Neural cell (in vitro differentiated cells): ENCODE results near the gene PRIM1. TPM values are rescaled to one million over a fixed set of nuclear protein-coding genes. Genes with fewer than 3 reads are reported as not detected.

Source experiments
- H2AFZ ChIP-seq: fragments of 200-600, 300-800 bp; sonication (generic), shearing (Covaris generic); 2 replicates; pipeline ENCODE4 v1.6.0; 2014; ENCODE audit warnings: low read depth, mild to moderate bottlenecking, antibody characterized with exemption, low read length, moderate library complexity
- H3F3A ChIP-seq: fragments of 200-600 bp; shearing (Covaris generic); 2 replicates; pipeline ENCODE4 v1.6.1; 2016; ENCODE audit warnings: mild to moderate bottlenecking, moderate library complexity, mixed read lengths, antibody characterized with exemption, low read length; ENCODE audit not compliant: insufficient read depth, poor library complexity, severe bottlenecking
- H3K27ac ChIP-seq: fragments of 200-600, 300-800 bp; sonication (generic), shearing (Covaris generic); 2 replicates; pipeline ENCODE4 v1.5.1; 2014; ENCODE audit warnings: mild to moderate bottlenecking, low read length, moderate library complexity
- H3K27me3 ChIP-seq: fragments of 300-800, 200-600 bp; sonication (generic), shearing (Covaris generic); 2 replicates; pipeline ENCODE4 v1.6.0; 2014; ENCODE audit warnings: mild to moderate bottlenecking, low read depth, low read length, moderate library complexity; ENCODE audit not compliant: insufficient read depth
- H3K36me3 ChIP-seq: fragments of 300-800, 200-600 bp; sonication (generic), shearing (Covaris generic); 2 replicates; pipeline ENCODE4 v1.5.1; 2014; ENCODE audit warnings: mild to moderate bottlenecking, antibody characterized with exemption, low read length, moderate library complexity; ENCODE audit not compliant: insufficient read depth
- H3K4me2 ChIP-seq: fragments of 300-800, 200-600 bp; sonication (generic), shearing (Covaris generic); 2 replicates; pipeline ENCODE4 v1.6.0; 2014; ENCODE audit warnings: mild to moderate bottlenecking, low read length
- H3K4me3 ChIP-seq: fragments of 300-800, 200-600 bp; sonication (generic), shearing (Covaris generic); 2 replicates; pipeline ENCODE4 v1.5.1; 2014; ENCODE audit warnings: mild to moderate bottlenecking, low read length, moderate library complexity
- H3K79me2 ChIP-seq: fragments of 200-600 bp; shearing (Covaris generic); replicated peaks from 2 replicates; pipeline ENCODE4 v1.6.0; 2014; ENCODE audit warnings: mild to moderate bottlenecking, low read length, moderate library complexity; ENCODE audit not compliant: insufficient read depth
- H3K9ac ChIP-seq: fragments of 300-800, 200-600 bp; sonication (generic), shearing (Covaris generic); 2 replicates; pipeline ENCODE4 v1.6.1; 2016; ENCODE audit warnings: mild to moderate bottlenecking, low read length, mixed read lengths
- H3K9me2 ChIP-seq: fragments of 200-600 bp; shearing (Covaris generic); 2 replicates; pipeline ENCODE4 v1.6.1; 2016; ENCODE audit warnings: mild to moderate bottlenecking, low read length, mixed read lengths; ENCODE audit not compliant: insufficient read depth
- H3K9me3 ChIP-seq: fragments of 200-600, 300-800 bp; sonication (generic), shearing (Covaris generic); 2 replicates; pipeline ENCODE4 v1.6.1; 2016; ENCODE audit warnings: mild to moderate bottlenecking, mixed run types, low read length, moderate library complexity, mixed read lengths
- H4K20me1 ChIP-seq: fragments of 200-600 bp; shearing (Covaris generic); 2 replicates; pipeline ENCODE4 v1.6.1; 2016; ENCODE audit warnings: mild to moderate bottlenecking, mixed run types; ENCODE audit not compliant: insufficient read depth
- EP300 ChIP-seq: fragments of 450-650 bp; conservative IDR thresholded peaks from 2 replicates; pipeline ENCODE4 v1.6.1; 2014; ENCODE audit warnings: antibody characterized with exemption, mild to moderate bottlenecking, moderate library complexity; ENCODE audit not compliant: poor library complexity, severe bottlenecking
- EZH2 ChIP-seq: fragments of 200-600, 300-800 bp; shearing (Covaris generic), sonication (generic); IDR thresholded peaks from 2 replicates; pipeline ENCODE4 v1.6.1; 2014; ENCODE audit warnings: antibody characterized with exemption, low read length, borderline replicate concordance, mild to moderate bottlenecking; ENCODE audit not compliant: insufficient read depth, poor library complexity, severe bottlenecking
- MXI1 ChIP-seq: fragments of 450-650 bp; conservative IDR thresholded peaks from 2 replicates; pipeline ENCODE4 v1.6.1; 2014; ENCODE audit warnings: antibody characterized with exemption, mild to moderate bottlenecking; ENCODE audit not compliant: poor library complexity, severe bottlenecking
- POLR2AphosphoS5 ChIP-seq: IDR thresholded peaks from 2 replicates; pipeline ENCODE4 v1.6.1; 2012
- RAD21 ChIP-seq: fragments of 450-650 bp; conservative IDR thresholded peaks from 2 replicates; pipeline ENCODE4 v1.6.1; 2014; ENCODE audit warnings: antibody characterized with exemption, mild to moderate bottlenecking, moderate library complexity
- SMC3 ChIP-seq: fragments of 450-650 bp; conservative IDR thresholded peaks from 2 replicates; pipeline ENCODE4 v1.6.1; 2014; ENCODE audit warnings: antibody characterized with exemption, mild to moderate bottlenecking, moderate library complexity; ENCODE audit not compliant: poor library complexity
- TAF1 ChIP-seq: IDR thresholded peaks from 2 replicates; pipeline ENCODE4 v1.6.1; 2012; ENCODE audit warnings: low read depth
- polyA plus RNA-seq: library from polyadenylated mRNA; depleted of rRNA; stranded (reverse); fragments of >200 nt; gene quantifications from 2 replicates; pipeline ENCODE4 v1.2.3, GENCODE V29; 2014
- TF ChIP-seq, protein P1 (sequence below): fragments of 450-650 bp; IDR thresholded peaks from 2 replicates; pipeline ENCODE4 v1.5.1; 2014; ENCODE audit warnings: antibody characterized with exemption, mild to moderate bottlenecking, moderate library complexity; ENCODE audit not compliant: poor library complexity, severe bottlenecking
- TF ChIP-seq, protein P2 (sequence below): IDR thresholded peaks from 2 replicates; pipeline ENCODE4 v1.6.1; 2012; ENCODE audit warnings: borderline replicate concordance

Gene PRIM1
- polyA plus RNA-seq, 1 donor from 2014 or later = 36.1 TPM

DNA sequence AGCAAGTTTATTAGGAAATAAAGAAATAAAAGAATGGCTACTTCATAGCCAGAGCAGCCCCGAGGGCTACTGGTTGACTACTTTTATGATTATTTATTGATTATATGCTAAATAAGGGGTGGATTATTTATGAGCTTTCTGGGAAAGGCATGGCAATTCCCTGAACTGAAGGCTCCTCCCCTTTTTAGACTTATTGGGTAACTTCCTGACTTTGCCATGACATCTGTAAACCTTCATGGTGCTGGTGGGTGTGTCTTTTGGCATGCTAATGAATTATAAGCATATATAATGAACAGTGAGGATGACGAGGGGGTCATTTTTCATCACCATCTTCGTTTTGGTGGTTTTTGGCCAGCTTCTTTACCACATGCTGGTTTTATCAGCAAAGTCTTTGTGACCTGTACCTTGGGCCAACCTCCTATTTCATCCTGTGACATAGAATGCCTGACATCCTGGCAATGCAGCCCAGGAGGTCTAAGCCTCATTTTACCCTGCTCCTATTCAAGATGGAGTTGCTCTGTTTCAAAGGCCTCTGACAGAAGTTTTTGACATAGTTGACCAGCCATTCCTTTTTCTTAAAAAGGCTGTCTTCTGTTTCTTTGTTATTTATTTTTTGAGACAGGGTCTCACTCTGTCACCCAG, 53.0 kb downstream of the PRIM1 start:
- Histone ChIP-seq H3K9ac (no peak overlapping the region), H3K9me2 (no peaks in the 10 kb centered on the region), H3K36me3 (no peaks in the 10 kb centered on the region), H4K20me1 (no peaks in the 10 kb centered on the region), H3K27ac (no peak overlapping the region), H3K27me3 (no peaks in the 10 kb centered on the region), H2AFZ (no peak overlapping the region), H3K79me2 (no peaks in the 10 kb centered on the region), H3F3A (no peaks in the 10 kb centered on the region), H3K4me3 (no peak overlapping the region), H3K9me3 (no peaks in the 10 kb centered on the region), H3K4me2 (no peak overlapping the region)
- TF ChIP-seq, protein P1, sequence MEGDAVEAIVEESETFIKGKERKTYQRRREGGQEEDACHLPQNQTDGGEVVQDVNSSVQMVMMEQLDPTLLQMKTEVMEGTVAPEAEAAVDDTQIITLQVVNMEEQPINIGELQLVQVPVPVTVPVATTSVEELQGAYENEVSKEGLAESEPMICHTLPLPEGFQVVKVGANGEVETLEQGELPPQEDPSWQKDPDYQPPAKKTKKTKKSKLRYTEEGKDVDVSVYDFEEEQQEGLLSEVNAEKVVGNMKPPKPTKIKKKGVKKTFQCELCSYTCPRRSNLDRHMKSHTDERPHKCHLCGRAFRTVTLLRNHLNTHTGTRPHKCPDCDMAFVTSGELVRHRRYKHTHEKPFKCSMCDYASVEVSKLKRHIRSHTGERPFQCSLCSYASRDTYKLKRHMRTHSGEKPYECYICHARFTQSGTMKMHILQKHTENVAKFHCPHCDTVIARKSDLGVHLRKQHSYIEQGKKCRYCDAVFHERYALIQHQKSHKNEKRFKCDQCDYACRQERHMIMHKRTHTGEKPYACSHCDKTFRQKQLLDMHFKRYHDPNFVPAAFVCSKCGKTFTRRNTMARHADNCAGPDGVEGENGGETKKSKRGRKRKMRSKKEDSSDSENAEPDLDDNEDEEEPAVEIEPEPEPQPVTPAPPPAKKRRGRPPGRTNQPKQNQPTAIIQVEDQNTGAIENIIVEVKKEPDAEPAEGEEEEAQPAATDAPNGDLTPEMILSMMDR = no peak
- TF ChIP-seq POLR2AphosphoS5 = no peak
- TF ChIP-seq EZH2 = no peak
- no peak for TF ChIP-seq SMC3
- TF ChIP-seq, protein P2, sequence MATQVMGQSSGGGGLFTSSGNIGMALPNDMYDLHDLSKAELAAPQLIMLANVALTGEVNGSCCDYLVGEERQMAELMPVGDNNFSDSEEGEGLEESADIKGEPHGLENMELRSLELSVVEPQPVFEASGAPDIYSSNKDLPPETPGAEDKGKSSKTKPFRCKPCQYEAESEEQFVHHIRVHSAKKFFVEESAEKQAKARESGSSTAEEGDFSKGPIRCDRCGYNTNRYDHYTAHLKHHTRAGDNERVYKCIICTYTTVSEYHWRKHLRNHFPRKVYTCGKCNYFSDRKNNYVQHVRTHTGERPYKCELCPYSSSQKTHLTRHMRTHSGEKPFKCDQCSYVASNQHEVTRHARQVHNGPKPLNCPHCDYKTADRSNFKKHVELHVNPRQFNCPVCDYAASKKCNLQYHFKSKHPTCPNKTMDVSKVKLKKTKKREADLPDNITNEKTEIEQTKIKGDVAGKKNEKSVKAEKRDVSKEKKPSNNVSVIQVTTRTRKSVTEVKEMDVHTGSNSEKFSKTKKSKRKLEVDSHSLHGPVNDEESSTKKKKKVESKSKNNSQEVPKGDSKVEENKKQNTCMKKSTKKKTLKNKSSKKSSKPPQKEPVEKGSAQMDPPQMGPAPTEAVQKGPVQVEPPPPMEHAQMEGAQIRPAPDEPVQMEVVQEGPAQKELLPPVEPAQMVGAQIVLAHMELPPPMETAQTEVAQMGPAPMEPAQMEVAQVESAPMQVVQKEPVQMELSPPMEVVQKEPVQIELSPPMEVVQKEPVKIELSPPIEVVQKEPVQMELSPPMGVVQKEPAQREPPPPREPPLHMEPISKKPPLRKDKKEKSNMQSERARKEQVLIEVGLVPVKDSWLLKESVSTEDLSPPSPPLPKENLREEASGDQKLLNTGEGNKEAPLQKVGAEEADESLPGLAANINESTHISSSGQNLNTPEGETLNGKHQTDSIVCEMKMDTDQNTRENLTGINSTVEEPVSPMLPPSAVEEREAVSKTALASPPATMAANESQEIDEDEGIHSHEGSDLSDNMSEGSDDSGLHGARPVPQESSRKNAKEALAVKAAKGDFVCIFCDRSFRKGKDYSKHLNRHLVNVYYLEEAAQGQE = no peak
- no peak for TF ChIP-seq EP300
- TF ChIP-seq MXI1 = no peak
- TF ChIP-seq RAD21 = no peak
- no peak for TF ChIP-seq TAF1

DNA sequence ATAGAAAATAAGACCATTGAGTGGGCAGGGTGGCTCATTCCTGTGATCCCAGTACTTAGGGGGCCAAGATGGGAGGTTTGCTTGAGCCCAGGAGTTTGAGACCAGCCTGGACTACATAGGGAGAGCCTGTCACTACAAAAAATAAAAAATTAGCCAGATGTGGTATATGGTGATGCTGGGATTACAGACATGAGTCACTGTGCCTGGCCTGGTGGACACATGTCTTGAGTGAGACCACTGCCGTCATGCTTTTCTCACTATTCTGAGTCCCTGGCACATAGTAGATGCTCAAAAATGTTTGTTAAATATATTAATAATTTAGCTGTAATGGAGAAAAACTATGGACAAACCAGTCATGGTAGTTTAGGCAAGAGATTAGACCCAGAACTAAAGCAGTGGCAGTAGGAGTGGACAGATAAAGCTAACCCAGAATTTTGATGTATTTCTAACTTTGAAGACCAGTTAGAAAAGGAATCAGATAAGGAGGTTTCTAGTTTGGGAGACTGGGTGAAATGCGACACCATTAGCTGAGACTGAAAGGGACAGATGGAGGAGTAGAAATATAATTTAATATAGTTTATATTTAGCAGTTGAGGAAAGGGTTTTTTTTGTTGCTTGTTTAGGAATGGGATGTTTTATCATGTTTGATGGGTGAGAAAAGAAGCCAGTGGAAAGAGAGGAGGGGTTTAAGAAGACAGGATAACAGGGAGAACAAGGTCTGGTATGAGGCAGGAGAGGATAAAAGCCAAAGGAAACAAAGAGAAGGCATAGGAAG, 56.6 kb downstream of the PRIM1 start:
- Histone ChIP-seq H3K36me3 (no peaks in the 10 kb centered on the region), H3K79me2 (no peaks in the 10 kb centered on the region), H3K4me2 (no peak overlapping the region), H2AFZ (no peak overlapping the region), H3F3A (no peaks in the 10 kb centered on the region), H3K27me3 (no peaks in the 10 kb centered on the region), H3K9me2 (no peaks in the 10 kb centered on the region), H3K9ac (no peak overlapping the region), H3K9me3 (no peaks in the 10 kb centered on the region), H4K20me1 (no peaks in the 10 kb centered on the region), H3K27ac (no peak overlapping the region), H3K4me3 (no peak overlapping the region)
- no peak for TF ChIP-seq EZH2
- TF ChIP-seq POLR2AphosphoS5 = no peak
- no peak for TF ChIP-seq RAD21
- TF ChIP-seq, protein P2 = no peak
- no peak for TF ChIP-seq MXI1
- TF ChIP-seq, protein P1 = no peak
- TF ChIP-seq TAF1 = no peak
- no peak for TF ChIP-seq SMC3
- no peak for TF ChIP-seq EP300
